HFF-Myc (cell line): Measurements from ENCODE around the gene F5.

ENCODE experiments used
- DNase-seq: peaks from one replicate; pipeline ENCODE4 v3.0.0-alpha.2; 2011; ENCODE audit warnings: low read depth; ENCODE audit errors: extremely low read depth
- H3K4me3 ChIP-seq: replicated peaks from 2 replicates; pipeline ENCODE4 v1.5.1; 2011; ENCODE audit warnings: low read depth, mild to moderate bottlenecking, control low read depth, low read length
- TF ChIP-seq, protein P1 (sequence below): IDR thresholded peaks from 2 replicates; pipeline ENCODE4 v1.5.1; 2012; ENCODE audit warnings: mild to moderate bottlenecking, low read depth, low read length, control low read depth; ENCODE audit errors: missing control alignments

F5 gene

DNA sequence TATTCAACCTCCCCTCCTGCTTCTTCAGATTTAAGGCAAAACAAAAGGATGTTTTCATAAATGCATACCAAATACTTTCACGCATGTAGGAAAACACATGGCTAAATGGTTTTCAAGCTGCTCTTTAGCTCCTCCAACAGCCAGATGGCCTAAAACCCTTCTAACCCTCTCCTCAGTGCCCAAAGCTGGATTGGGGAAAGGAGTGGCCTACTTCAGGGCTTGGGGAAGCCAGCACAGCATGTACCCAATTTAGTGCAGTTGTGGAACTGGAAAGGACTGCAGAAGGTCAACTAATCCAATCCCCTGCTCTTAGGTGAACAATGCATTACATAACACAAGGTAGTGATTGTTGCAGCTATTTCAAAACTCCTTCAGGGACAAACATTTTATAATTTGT lies 9.3 kb downstream of the F5 start:
- H3K4me3 ChIP-seq: no peak overlapping the region
- DNase-seq: no peak
- TF ChIP-seq, protein P1, sequence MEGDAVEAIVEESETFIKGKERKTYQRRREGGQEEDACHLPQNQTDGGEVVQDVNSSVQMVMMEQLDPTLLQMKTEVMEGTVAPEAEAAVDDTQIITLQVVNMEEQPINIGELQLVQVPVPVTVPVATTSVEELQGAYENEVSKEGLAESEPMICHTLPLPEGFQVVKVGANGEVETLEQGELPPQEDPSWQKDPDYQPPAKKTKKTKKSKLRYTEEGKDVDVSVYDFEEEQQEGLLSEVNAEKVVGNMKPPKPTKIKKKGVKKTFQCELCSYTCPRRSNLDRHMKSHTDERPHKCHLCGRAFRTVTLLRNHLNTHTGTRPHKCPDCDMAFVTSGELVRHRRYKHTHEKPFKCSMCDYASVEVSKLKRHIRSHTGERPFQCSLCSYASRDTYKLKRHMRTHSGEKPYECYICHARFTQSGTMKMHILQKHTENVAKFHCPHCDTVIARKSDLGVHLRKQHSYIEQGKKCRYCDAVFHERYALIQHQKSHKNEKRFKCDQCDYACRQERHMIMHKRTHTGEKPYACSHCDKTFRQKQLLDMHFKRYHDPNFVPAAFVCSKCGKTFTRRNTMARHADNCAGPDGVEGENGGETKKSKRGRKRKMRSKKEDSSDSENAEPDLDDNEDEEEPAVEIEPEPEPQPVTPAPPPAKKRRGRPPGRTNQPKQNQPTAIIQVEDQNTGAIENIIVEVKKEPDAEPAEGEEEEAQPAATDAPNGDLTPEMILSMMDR: no peak

DNA sequence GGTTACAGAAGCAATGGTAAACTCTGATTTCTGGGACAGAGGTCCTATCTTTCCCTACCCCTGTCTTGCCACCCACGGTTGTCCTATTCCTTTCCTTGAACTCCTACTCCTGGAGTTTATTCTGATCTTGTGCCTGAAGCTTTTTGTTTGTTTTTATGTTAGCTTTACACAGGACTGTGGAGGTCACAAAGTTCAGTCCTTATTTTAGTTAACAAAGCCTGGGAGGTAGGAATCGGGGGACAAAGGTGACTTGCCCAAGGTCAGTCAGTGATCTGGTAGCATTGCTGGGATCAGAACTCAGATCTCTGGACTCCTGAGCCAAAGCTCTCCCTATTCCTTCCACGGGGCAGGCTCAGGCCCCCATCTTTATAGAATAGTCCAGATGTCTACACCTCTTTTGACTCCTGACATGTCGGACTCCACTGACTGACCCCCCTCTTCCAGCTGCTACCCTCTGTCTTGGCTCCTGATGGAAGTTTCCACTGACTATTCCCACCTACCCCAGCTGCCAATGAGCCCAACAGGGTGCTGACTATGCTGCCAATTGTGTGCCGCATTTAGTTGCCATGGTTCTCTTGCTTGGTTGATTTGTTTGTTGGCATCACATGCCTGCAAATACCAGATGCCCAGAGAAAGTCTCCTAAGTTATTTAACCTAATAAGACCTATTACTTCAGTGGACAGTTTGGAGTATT lies 9.9 kb downstream of the F5 start:
- no peak overlapping the region for H3K4me3 ChIP-seq
- DNase-seq: no peak
- TF ChIP-seq, protein P1: no peak

DNA sequence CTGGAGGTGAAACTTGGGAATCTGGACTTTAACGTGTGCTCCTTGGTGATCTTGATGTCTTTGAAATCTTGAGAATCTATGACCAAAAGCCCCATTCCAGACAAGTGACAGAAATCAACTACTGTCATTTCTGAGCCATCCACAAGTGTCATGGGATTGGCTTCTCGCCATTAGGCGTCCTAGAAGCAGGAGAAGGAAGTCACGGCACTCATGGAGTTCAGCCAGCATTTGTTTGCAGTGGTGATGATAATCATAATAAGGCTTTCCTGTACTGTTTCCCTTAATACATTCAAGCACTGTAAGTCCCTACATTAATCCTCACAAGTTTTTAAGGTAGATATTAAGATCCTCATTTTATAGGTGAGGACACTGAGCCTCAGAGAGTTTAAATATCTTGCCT lies 11.9 kb downstream of the F5 start:
- no peak for DNase-seq
- H3K4me3 ChIP-seq: no peak overlapping the region
- TF ChIP-seq, protein P1: no peak

DNA sequence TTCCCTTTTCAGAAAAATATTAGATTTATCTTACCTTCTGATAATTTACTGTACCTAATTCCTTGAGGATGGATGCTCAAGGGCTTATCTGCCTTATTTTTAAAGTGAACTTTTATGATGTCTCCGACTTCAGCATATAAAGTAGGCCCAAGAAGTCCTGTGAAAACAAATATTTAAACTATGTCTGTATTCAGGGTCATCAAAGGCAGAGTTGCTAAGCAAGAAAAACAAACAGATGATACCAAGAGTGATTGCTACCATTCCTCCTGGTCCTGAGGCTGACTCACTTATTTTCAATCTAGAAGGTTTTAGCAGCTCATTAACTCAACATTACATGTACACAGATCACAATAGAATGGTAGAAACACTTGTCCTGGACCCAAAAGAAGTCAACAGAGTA lies 14.1 kb downstream of the F5 start:
- DNase-seq: no peak
- H3K4me3 ChIP-seq: no peak overlapping the region
- TF ChIP-seq, protein P1: no peak

DNA sequence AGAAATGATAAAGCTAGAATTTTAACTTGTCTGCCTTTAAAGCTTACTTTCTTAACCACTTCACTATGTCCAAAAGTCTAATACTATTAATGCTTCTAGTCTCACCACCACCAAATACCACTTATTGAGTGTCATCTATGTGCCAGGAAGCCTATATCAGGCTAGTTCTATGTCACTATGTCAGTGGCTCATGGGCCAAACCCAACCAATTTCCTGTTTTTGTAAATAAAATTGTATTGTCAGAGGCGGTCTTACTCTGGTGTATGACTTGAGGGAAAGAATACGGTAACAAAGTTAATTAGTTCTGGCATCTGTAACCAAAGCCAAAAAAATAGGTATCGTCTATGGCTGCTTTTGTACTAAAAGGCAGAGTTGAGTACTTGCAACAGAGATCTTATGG lies 14.8 kb downstream of the F5 start:
- no peak for DNase-seq

DNA sequence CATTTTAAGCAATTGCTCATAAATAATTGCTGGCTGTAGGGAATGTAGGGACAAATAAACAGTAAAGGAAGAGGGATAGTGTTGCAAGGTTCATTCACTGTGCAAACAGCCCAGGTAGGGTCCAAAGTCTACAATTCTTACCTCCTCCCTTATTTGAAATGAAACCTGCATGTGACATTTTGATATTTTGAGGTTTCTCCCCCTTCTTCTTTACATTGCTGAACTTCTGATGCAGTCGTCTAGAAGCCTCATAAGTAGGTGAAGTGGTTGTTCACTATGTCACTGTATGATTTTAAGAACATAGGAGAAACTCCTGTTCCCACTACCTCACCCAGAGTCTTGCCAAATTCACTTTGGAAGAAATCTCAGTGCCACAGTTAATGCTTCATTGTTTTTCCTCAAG lies 16.1 kb downstream of the F5 start:
- TF ChIP-seq, protein P1: no peak
- DNase-seq: no peak
- no peak overlapping the region for H3K4me3 ChIP-seq

More for the DNA sequence above, 14.8 kb downstream of the F5 start:
- H3K4me3 ChIP-seq: no peak overlapping the region
- TF ChIP-seq, protein P1: no peak

DNA sequence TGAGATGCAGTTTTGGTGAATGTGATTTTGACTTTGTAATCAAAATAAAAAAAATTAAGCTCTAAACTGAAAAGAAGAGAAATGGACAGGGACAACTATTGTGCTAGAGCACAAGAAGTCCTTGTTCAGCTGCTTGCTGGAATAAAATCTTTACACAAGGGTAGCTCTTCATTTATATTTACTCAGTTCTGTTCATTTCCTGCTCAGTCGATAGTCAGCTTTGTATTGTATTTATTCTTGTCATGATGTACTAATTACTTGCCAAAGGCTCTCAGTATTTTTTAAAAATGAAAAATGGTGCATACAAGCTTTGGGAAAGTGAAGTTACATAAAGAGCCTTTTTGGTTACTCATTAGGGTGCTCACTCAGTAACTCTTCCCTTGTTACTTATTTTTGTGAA lies 17.8 kb downstream of the F5 start:
- no peak for DNase-seq
- H3K4me3 ChIP-seq: no peak overlapping the region
- TF ChIP-seq, protein P1: no peak
